ENCODE results near the gene HMGCL. TPM values are rescaled to one million over a fixed set of nuclear protein-coding genes. Genes with fewer than 3 reads are reported as not detected.

The HMGCL gene
- total and polyA plus RNA-seq, 2 of the 13 experiments (the other 11 are each of a cell fraction or from before 2014, with no cell fraction given), result 21.3 to 41.4 TPM

GRCh38 chr1:23787701-23788100, 37.5 kb downstream of the HMGCL start:
- no peak for TF ChIP-seq ZNF18 (CRISPR knock-in tag; IDR thresholded peaks at IDR 0.05; ENCODE audit: insufficient replicate concordance)
- no peak for TF ChIP-seq ZFP36L1 (CRISPR knock-in tag; IDR thresholded peaks at IDR 0.05)
- TF ChIP-seq REST (IDR thresholded peaks at IDR 0.05; ENCODE audit: borderline replicate concordance in 1 of 2, low read depth in 1 of 2, low read length in 2 of 2), result no peak
- H3K4me2 ChIP-seq (ENCODE audit: low read depth, low read length), result no peak overlapping the region
- in situ Hi-C loops (cut with HindIII; ENCODE audit: extremely low pct_ligation_motif_present, low pct_unique_long_range_greater_than_20kb), result no loop called here
- H3K4me1 ChIP-seq (ENCODE audit: insufficient read depth, low read length), result peaks cover 28% of the 10 kb centered on the region
- intact Hi-C loops (cut with micrococcal nuclease; ENCODE audit: unreplicated experiment), result no loop called here
- H3K9me3 ChIP-seq (ENCODE audit: low read length), result no peaks in the 10 kb centered on the region
- no TSS peak for BruUV-seq (replicated peaks)
- no peak for DNase-seq (ENCODE audit: low spot score)
- peaks cover 15% of the 10 kb centered on the region for H3K79me2 ChIP-seq (ENCODE audit: insufficient read depth, low read length)
- WGBS (ENCODE audit: low lambda C conversion rate), result 95% methylated on average over 3 of the region's 3 CpGs
- ATAC-seq, result no peak
- no peaks in the 10 kb centered on the region; a peak in 1 of 5 replicates for H3K27me3 ChIP-seq (ENCODE audit: control insufficient read depth in 1 of 2, insufficient read depth in 2 of 2, low read length in 2 of 2)
- CTCF ChIA-PET (ENCODE audit: low intra/inter-chr PET ratio, low total read pairs), result no interaction called here
- no peak overlapping the region for H3K9ac ChIP-seq (ENCODE audit: insufficient read depth, low read depth, low read length)
- POLR2A ChIA-PET, result interaction anchor here (1.0 to 4.5 kb wide), 3 partner anchors 9 to 15 kb away, joined by 3 to 101 read pairs (median 3); partner anchors contain the start of gene PITHD1
- FAIRE-seq, result no peak
- H2AFZ ChIP-seq (ENCODE audit: low read length), result no peak overlapping the region
- H3K27ac ChIP-seq (ENCODE audit: extremely low read length, insufficient read depth, low read length), result no peak overlapping the region
- H3K4me3 ChIP-seq (replicated peaks in 1 of 3; ENCODE audit: insufficient read depth in 1 of 3, low read depth in 2 of 3, low read length in 3 of 3), result no peak overlapping the region
- H3K36me3 ChIP-seq (replicated peaks in 1 of 2; ENCODE audit: control insufficient read depth in 1 of 2, insufficient read depth in 2 of 2, low read length in 2 of 2), result peaks cover 12 to 44% of the 10 kb centered on the region in 2 experiments
- no peaks in the 10 kb centered on the region; the same call in 1 of the 2 replicates for H4K20me1 ChIP-seq (ENCODE audit: insufficient read depth, low read length)
